Umbilical cord (tissue), 2 donors: ENCODE measurements around the gene KCNQ5. TPM values are rescaled to one million over a fixed set of nuclear protein-coding genes. Genes with fewer than 3 reads are reported as not detected.

Source experiments
- DNase-seq: peaks from one replicate; pipeline ENCODE4 v3.0.0-alpha.2; 2015; ENCODE audit warnings: low spot score
- total RNA-seq: library from RNA; depleted of rRNA; stranded (reverse); fragments of >200 nt; gene quantifications from one replicate; pipeline ENCODE4 v1.2.3, GENCODE V29; 2014; ENCODE audit warnings: low replicate concordance; ENCODE audit not compliant: insufficient read depth

The KCNQ5 gene
- total RNA-seq, 1 donor from 2014 or later: 28.2 TPM

- no peak for DNase-seq
Observed at GRCh38 chr6:72836971-72837370, 215.1 kb downstream of the KCNQ5 start.

- DNase-seq: no peak
Observed at GRCh38 chr6:72841195-72841594, 219.3 kb downstream of the KCNQ5 start.

- DNase-seq: no peak
Observed at GRCh38 chr6:72842140-72842539, 220.3 kb downstream of the KCNQ5 start.

GRCh38 chr6:72844614-72845013 is 222.8 kb downstream of the KCNQ5 start:
- no peak for DNase-seq

GRCh38 chr6:72849346-72849745 is 227.5 kb downstream of the KCNQ5 start:
- no peak for DNase-seq

GRCh38 chr6:72850040-72850439 is 228.2 kb downstream of the KCNQ5 start:
- DNase-seq: no peak

GRCh38 chr6:72850469-72850868 is 228.6 kb downstream of the KCNQ5 start:
- DNase-seq: no peak

- no peak for DNase-seq
Observed at GRCh38 chr6:72855471-72855870, 233.6 kb downstream of the KCNQ5 start.

- no peak for DNase-seq
Observed at GRCh38 chr6:72856801-72857200, 234.9 kb downstream of the KCNQ5 start.

GRCh38 chr6:72857791-72858585 is 236.1 kb downstream of the KCNQ5 start:
- DNase-seq: no peak

- DNase-seq: no peak
Observed at GRCh38 chr6:72861059-72861458, 239.2 kb downstream of the KCNQ5 start.

GRCh38 chr6:72861935-72862432 is 240.1 kb downstream of the KCNQ5 start:
- DNase-seq: peak; percentile 54

- DNase-seq: peak; percentile 89
Observed at GRCh38 chr6:72863131-72863530, 241.3 kb downstream of the KCNQ5 start.

GRCh38 chr6:72864236-72864635 is 242.4 kb downstream of the KCNQ5 start:
- no peak for DNase-seq

- DNase-seq: no peak
Observed at GRCh38 chr6:72864799-72865198, 242.9 kb downstream of the KCNQ5 start.

GRCh38 chr6:72865467-72865866 is 243.6 kb downstream of the KCNQ5 start:
- peak; percentile 87 for DNase-seq

- DNase-seq: no peak
Observed at GRCh38 chr6:72869621-72870020, 247.8 kb downstream of the KCNQ5 start.

GRCh38 chr6:72873433-72873832 is 251.6 kb downstream of the KCNQ5 start:
- peak; percentile 68 for DNase-seq

- no peak for DNase-seq
Observed at GRCh38 chr6:72876256-72876655, 254.4 kb downstream of the KCNQ5 start.

- no peak for DNase-seq
Observed at GRCh38 chr6:72886170-72886569, 264.3 kb downstream of the KCNQ5 start.

- DNase-seq: no peak
Observed at GRCh38 chr6:72890233-72890632, 268.4 kb downstream of the KCNQ5 start.

- no peak for DNase-seq
Observed at GRCh38 chr6:72890671-72891070, 268.8 kb downstream of the KCNQ5 start.

GRCh38 chr6:72892901-72893300 is 271.0 kb downstream of the KCNQ5 start:
- DNase-seq: no peak

GRCh38 chr6:72894091-72894490 is 272.2 kb downstream of the KCNQ5 start:
- no peak for DNase-seq
